K562 (cell line): ENCODE measurements around the gene POLR2M. TPM values are rescaled to one million over a fixed set of nuclear protein-coding genes. Genes with fewer than 3 reads are reported as not detected.

ENCODE experiments used
- ATAC-seq: fragments of 200-7000 bp; cut with Tn5 transposase; 3 replicates; pipeline ENCODE4 v1.9.1; 2020; ENCODE audit warnings: moderate library complexity
- BruUV-seq: library from RNA; stranded (reverse); fragments of 400-500 nt; replicated peaks from 2 replicates; lab custom pipeline; 2021; lab: Mats Ljungman, UMichigan
- CTCF ChIA-PET: fragments of 300-600 bp; formaldehyde crosslinking; extraction: SDS; loops from one replicate; lab custom pipeline; 2021; ENCODE audit warnings: low intra/inter-chr PET ratio; lab: Yijun Ruan, JAX
- POLR2A ChIA-PET: fragments of 300-600, 350-650 bp; sonication (Branson Sonifier 250); formaldehyde crosslinking; extraction: SDS; loops from one replicate; lab custom pipeline; 2021; ENCODE audit warnings: antibody characterized with exemption, inconsistent platforms; lab: Yijun Ruan, JAX
- DNase-seq, 4 experiments: peaks; one replicate each; pipeline versions ENCODE4 v3.0.0 to v3.0.0-alpha.2; 2011 to 2018; ENCODE audit warnings: low spot score in 3 of 4, mixed read lengths in 3 of 4; ENCODE audit errors: extremely low read depth in 1 of 4
- FAIRE-seq: peaks from 2 replicates; lab custom pipeline; 2011; peaks lifted over from hg19 to GRCh38; lab: Jason Lieb, UNC
- H2AFZ ChIP-seq: 2 replicates; pipeline ENCODE4 v1.6.0; 2011; ENCODE audit warnings: low read depth, low read length, control low read depth, inconsistent platforms
- H3K27ac ChIP-seq: fragments of 200-600 bp; 3 replicates; pipeline ENCODE4 v1.8.0; 2011; ENCODE audit warnings: low read depth, mild to moderate bottlenecking, control low read depth, inconsistent platforms, low read length, moderate library complexity, mixed read lengths; ENCODE audit errors: extremely low read depth
- H3K27me3 ChIP-seq, 2 experiments: fragments of 300-600 bp in 1 of 2; 2 replicates in 1 of 2; 3 replicates in 1 of 2; pipeline versions ENCODE4 v1.6.0 to v1.8.0; 2011; ENCODE audit warnings: inconsistent platforms in 2 of 2, low read length in 2 of 2, mild to moderate bottlenecking in 1 of 2, mixed read lengths in 1 of 2, moderate library complexity in 1 of 2; ENCODE audit not compliant: control insufficient read depth in 2 of 2, insufficient read depth in 2 of 2
- H3K36me3 ChIP-seq: fragments of 300-600 bp; 3 replicates; pipeline ENCODE4 v1.8.0; 2011; ENCODE audit warnings: mild to moderate bottlenecking, low read length, inconsistent platforms; ENCODE audit not compliant: control insufficient read depth, insufficient read depth
- H3K4me1 ChIP-seq, 2 experiments: fragments of 200-600 bp in 1 of 2; replicated peaks in 1 of 2; 2 replicates in 1 of 2; 3 replicates in 1 of 2; pipeline versions ENCODE4 v1.5.1 to v1.8.0; 2011; ENCODE audit warnings: inconsistent platforms in 2 of 2, low read length in 2 of 2, mild to moderate bottlenecking in 1 of 2, mixed read lengths in 1 of 2, moderate library complexity in 1 of 2; ENCODE audit not compliant: control insufficient read depth in 2 of 2, insufficient read depth in 2 of 2
- H3K4me2 ChIP-seq: 2 replicates; pipeline ENCODE4 v1.6.1; 2011; ENCODE audit warnings: low read length, control low read depth, inconsistent platforms, mixed read lengths; ENCODE audit not compliant: insufficient read depth
- H3K4me3 ChIP-seq: fragments of 200-600 bp; sonication (generic), shearing (Covaris generic); 2 replicates; pipeline ENCODE4 v1.5.1; 2016; ENCODE audit warnings: control low read depth, inconsistent platforms
- H3K79me2 ChIP-seq: fragments of 200-600 bp; 3 replicates; pipeline ENCODE4 v1.8.0; 2011; ENCODE audit warnings: low read length, inconsistent platforms; ENCODE audit not compliant: control insufficient read depth, insufficient read depth
- H3K9ac ChIP-seq, 2 experiments: 2 replicates each; pipeline versions ENCODE4 v1.6.0 to v1.6.1; 2011; ENCODE audit warnings: low read depth in 2 of 2, low read length in 2 of 2, control low read depth in 1 of 2, inconsistent platforms in 1 of 2, mild to moderate bottlenecking in 1 of 2, mixed read lengths in 1 of 2; ENCODE audit not compliant: insufficient read depth in 1 of 2
- H3K9me1 ChIP-seq: one replicate; pipeline ENCODE4 v1.6.0; 2011; ENCODE audit warnings: inconsistent platforms, mild to moderate bottlenecking, low read length, moderate library complexity; ENCODE audit not compliant: control insufficient read depth, insufficient read depth
- H3K9me3 ChIP-seq: replicated peaks from 2 replicates; pipeline ENCODE4 v1.5.1; 2011; ENCODE audit warnings: low read depth, low read length, inconsistent platforms; ENCODE audit not compliant: control insufficient read depth, insufficient read depth
- H4K20me1 ChIP-seq: replicated peaks from 2 replicates; pipeline ENCODE4 v1.6.1; 2011; ENCODE audit warnings: low read length, inconsistent platforms, mixed read lengths; ENCODE audit not compliant: control insufficient read depth, insufficient read depth
- CTBP1 ChIP-seq: fragments of 450-650 bp; IDR thresholded peaks from 2 replicates; pipeline ENCODE4 v1.6.1; 2016; ENCODE audit warnings: borderline replicate concordance
- MEF2D ChIP-seq: conservative IDR thresholded peaks from 2 replicates; pipeline ENCODE4 v1.6.1; 2016; ENCODE audit warnings: low read depth, missing genetic modification characterization, missing compliant biosample characterization
- MYNN ChIP-seq, 2 experiments: sonication (generic); formaldehyde crosslinking in 1 of 2; IDR thresholded peaks; 2 replicates each; pipeline versions ENCODE4 v1.5.0 to v1.6.1; 2016 to 2020; ENCODE audit warnings: antibody characterized with exemption in 1 of 2, missing genetic modification reagents in 1 of 2
- NR4A1 ChIP-seq, 2 experiments: fragments of 250-450 bp in 1 of 2; fragments of 450-650 bp in 1 of 2; sonication (Bioruptor Pico) in 1 of 2; IDR thresholded peaks; 2 replicates each; pipeline versions ENCODE4 v1.4.0 to v1.6.1; 2016 to 2020; ENCODE audit warnings: mild to moderate bottlenecking in 2 of 2, missing compliant biosample characterization in 1 of 2, missing genetic modification characterization in 1 of 2, moderate library complexity in 1 of 2
- TAF1 ChIP-seq: IDR thresholded peaks from 2 replicates; pipeline ENCODE4 v1.6.1; 2011; ENCODE audit warnings: mild to moderate bottlenecking, low read length, moderate library complexity; ENCODE audit not compliant: insufficient read depth, control insufficient read depth, severe bottlenecking; ENCODE audit errors: extremely low read depth
- ZNF274 ChIP-seq: IDR thresholded peaks from 2 replicates; pipeline ENCODE4 v1.6.1; 2011; ENCODE audit warnings: low read depth, mild to moderate bottlenecking, low read length, moderate library complexity, borderline replicate concordance
- ZNF282 ChIP-seq: sonication (generic); formaldehyde crosslinking; IDR thresholded peaks from 2 replicates; pipeline ENCODE4 v1.8.1; 2023; ENCODE audit warnings: missing genetic modification reagents
- ZNF444 ChIP-seq: fragments of 250-450 bp; sonication (Bioruptor Pico); IDR thresholded peaks from 2 replicates; pipeline ENCODE4 v1.4.0; 2020; ENCODE audit warnings: mild to moderate bottlenecking, moderate library complexity
- WGBS: fragments of 100-300 bp; shearing (Covaris generic); methylation state at CpG from one replicate; pipeline ENCODE4 v1.1.6; 2016; ENCODE audit warnings: low coverage, mixed read lengths; ENCODE audit not compliant: insufficient coverage; ENCODE audit errors: missing lambda C conversion rate; 5-methylcytosine and 5-hydroxymethylcytosine counted together
- in situ Hi-C: fragments of 300-500 bp; cut with MboI; formaldehyde crosslinking; loops from 4 replicates; pipeline ENCODE4 v1.15.0; 2018; ENCODE audit warnings: inconsistent platforms, mixed read lengths
- intact Hi-C: fragments of 100-400 bp; cut with micrococcal nuclease; formaldehyde crosslinking; loops from 2 replicates; pipeline ENCODE4 v1.14.2; 2022
- polyA plus RNA-seq, 8 experiments: library from polyadenylated mRNA; depleted of rRNA in 4 of 8; stranded (reverse) in 5 of 8; unstranded in 3 of 8; fragments of >200 nt; fragmentation: Nextera tagmentation in 2 of 8; fragmentation: Illumina TruSeq in 1 of 8; extraction: Ambion mirVana in 2 of 8; extraction: Trizol in 1 of 8; gene quantifications; 2 replicates each; pipeline versions ENCODE4 v1.2.1 to v1.2.3, GENCODE V29; 2011 to 2014; ENCODE audit warnings: inconsistent platforms in 1 of 8, missing spikeins in 1 of 8
- total RNA-seq, 7 experiments: library from RNA; depleted of rRNA in 6 of 7; stranded (reverse); fragments of >200 nt in 6 of 7; fragmentation: Illumina TruSeq in 2 of 7; extraction: Trizol in 2 of 7; gene quantifications; 2 replicates each; pipeline versions ENCODE4 v1.2.1 to v1.2.3, GENCODE V29; 2011 to 2021; ENCODE audit warnings: low replicate concordance in 1 of 7
- TF ChIP-seq, protein P1 (sequence below): fragments of 250-450 bp; sonication (Bioruptor Pico); IDR thresholded peaks from 2 replicates; pipeline ENCODE4 v1.5.1; 2021; ENCODE audit warnings: mild to moderate bottlenecking
- TF ChIP-seq, protein P2 (sequence below): fragments of 450-650 bp; formaldehyde crosslinking; IDR thresholded peaks from 2 replicates; pipeline ENCODE4 v1.4.0; 2020; ENCODE audit warnings: mild to moderate bottlenecking, moderate library complexity
- TF ChIP-seq, protein P3 (sequence below): sonication (generic); formaldehyde crosslinking; IDR thresholded peaks from 2 replicates; pipeline ENCODE4 v1.8.0; 2023; ENCODE audit warnings: missing genetic modification reagents, mild to moderate bottlenecking, borderline replicate concordance
- TF ChIP-seq, protein P4 (sequence below): fragments of 250-450 bp; sonication (Bioruptor Pico); IDR thresholded peaks from 2 replicates; pipeline ENCODE4 v1.8.0; 2021; ENCODE audit warnings: mild to moderate bottlenecking, moderate library complexity

Gene POLR2M
- total and polyA plus RNA-seq, 9 of the 15 experiments (the other 6 are each of a cell fraction or from before 2014, with no cell fraction given), result 9.2 to 1,050 (median 43.0) TPM

DNA sequence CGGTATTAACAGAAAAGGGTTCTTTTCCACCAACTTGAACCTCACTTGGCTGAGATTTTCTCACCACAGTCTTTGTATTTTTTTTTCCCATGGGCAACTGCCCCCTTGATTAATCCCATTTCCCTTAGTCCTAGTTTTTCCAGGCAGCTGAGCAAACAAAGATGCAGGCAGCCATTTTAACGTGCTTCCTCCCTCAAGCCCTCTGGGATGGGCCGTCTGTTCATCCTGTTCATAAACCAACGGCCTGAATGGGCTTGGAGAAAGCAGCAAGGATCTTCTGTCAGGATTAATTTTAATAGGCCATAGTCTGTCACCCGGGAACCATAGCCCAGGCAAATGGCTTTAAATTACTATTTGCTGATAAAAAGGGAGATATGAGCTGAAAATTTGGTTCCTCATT is 10.4 kb upstream of the POLR2M start:
- no peaks in the 10 kb centered on the region for H3K36me3 ChIP-seq
- H3K4me3 ChIP-seq, result no peak overlapping the region
- FAIRE-seq (no peak), ATAC-seq (no peak), DNase-seq (no peak)
- WGBS, result 10% methylated on average over 5 of the region's 5 CpGs
- no peak overlapping the region for H2AFZ ChIP-seq
- no peak overlapping the region for H3K27ac ChIP-seq
- H3K4me1 ChIP-seq, result no peaks in the 10 kb centered on the region
- intact Hi-C loops (no loop called here), in situ Hi-C loops (no loop called here)
- no TSS peak for BruUV-seq
- POLR2A ChIA-PET, result interaction anchor here (1.2 to 1.4 kb wide), 2 partner anchors 10 kb away, joined by 4 to 11 read pairs; partner anchors contain the start of gene POLR2M
- no peak overlapping the region for H3K4me2 ChIP-seq
- no peaks in the 10 kb centered on the region for H3K79me2 ChIP-seq
- no peak overlapping the region for H3K9ac ChIP-seq
- H3K9me1 ChIP-seq, result no peaks in the 10 kb centered on the region
- H4K20me1 ChIP-seq, result no peaks in the 10 kb centered on the region
- H3K9me3 ChIP-seq, result no peaks in the 10 kb centered on the region
- peaks cover 21% of the 10 kb centered on the region in 2 experiments for H3K27me3 ChIP-seq
- CTCF ChIA-PET, result no interaction called here
- no peak for TF ChIP-seq CTBP1
- TF ChIP-seq ZNF282 (CRISPR knock-in tag), result no peak
- TF ChIP-seq, protein P1, sequence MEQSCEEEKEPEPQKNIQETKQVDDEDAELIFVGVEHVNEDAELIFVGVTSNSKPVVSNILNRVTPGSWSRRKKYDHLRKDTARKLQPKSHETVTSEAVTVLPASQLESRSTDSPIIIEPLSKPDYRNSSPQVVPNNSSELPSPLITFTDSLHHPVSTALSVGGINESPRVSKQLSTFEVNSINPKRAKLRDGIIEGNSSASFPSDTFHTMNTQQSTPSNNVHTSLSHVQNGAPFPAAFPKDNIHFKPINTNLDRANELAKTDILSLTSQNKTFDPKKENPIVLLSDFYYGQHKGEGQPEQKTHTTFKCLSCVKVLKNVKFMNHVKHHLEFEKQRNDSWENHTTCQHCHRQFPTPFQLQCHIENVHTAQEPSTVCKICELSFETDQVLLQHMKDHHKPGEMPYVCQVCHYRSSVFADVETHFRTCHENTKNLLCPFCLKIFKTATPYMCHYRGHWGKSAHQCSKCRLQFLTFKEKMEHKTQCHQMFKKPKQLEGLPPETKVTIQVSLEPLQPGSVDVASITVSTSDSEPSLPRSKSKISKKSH (CRISPR knock-in tag), result no peak
- TF ChIP-seq MYNN (IDR thresholded peaks at IDR 0.05), result no peak
- TF ChIP-seq MYNN (CRISPR knock-in tag; IDR thresholded peaks at IDR 0.05), result no peak
- TF ChIP-seq NR4A1 (CRISPR knock-in tag; IDR thresholded peaks at IDR 0.05), result no peak
- TF ChIP-seq NR4A1 (tag; IDR thresholded peaks at IDR 0.05), result no peak
- TF ChIP-seq ZNF274, result no peak
- TF ChIP-seq, protein P2, sequence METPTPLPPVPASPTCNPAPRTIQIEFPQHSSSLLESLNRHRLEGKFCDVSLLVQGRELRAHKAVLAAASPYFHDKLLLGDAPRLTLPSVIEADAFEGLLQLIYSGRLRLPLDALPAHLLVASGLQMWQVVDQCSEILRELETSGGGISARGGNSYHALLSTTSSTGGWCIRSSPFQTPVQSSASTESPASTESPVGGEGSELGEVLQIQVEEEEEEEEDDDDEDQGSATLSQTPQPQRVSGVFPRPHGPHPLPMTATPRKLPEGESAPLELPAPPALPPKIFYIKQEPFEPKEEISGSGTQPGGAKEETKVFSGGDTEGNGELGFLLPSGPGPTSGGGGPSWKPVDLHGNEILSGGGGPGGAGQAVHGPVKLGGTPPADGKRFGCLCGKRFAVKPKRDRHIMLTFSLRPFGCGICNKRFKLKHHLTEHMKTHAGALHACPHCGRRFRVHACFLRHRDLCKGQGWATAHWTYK (CRISPR knock-in tag), result no peak
- no peak for TF ChIP-seq MEF2D (tag)
- TF ChIP-seq, protein P3, sequence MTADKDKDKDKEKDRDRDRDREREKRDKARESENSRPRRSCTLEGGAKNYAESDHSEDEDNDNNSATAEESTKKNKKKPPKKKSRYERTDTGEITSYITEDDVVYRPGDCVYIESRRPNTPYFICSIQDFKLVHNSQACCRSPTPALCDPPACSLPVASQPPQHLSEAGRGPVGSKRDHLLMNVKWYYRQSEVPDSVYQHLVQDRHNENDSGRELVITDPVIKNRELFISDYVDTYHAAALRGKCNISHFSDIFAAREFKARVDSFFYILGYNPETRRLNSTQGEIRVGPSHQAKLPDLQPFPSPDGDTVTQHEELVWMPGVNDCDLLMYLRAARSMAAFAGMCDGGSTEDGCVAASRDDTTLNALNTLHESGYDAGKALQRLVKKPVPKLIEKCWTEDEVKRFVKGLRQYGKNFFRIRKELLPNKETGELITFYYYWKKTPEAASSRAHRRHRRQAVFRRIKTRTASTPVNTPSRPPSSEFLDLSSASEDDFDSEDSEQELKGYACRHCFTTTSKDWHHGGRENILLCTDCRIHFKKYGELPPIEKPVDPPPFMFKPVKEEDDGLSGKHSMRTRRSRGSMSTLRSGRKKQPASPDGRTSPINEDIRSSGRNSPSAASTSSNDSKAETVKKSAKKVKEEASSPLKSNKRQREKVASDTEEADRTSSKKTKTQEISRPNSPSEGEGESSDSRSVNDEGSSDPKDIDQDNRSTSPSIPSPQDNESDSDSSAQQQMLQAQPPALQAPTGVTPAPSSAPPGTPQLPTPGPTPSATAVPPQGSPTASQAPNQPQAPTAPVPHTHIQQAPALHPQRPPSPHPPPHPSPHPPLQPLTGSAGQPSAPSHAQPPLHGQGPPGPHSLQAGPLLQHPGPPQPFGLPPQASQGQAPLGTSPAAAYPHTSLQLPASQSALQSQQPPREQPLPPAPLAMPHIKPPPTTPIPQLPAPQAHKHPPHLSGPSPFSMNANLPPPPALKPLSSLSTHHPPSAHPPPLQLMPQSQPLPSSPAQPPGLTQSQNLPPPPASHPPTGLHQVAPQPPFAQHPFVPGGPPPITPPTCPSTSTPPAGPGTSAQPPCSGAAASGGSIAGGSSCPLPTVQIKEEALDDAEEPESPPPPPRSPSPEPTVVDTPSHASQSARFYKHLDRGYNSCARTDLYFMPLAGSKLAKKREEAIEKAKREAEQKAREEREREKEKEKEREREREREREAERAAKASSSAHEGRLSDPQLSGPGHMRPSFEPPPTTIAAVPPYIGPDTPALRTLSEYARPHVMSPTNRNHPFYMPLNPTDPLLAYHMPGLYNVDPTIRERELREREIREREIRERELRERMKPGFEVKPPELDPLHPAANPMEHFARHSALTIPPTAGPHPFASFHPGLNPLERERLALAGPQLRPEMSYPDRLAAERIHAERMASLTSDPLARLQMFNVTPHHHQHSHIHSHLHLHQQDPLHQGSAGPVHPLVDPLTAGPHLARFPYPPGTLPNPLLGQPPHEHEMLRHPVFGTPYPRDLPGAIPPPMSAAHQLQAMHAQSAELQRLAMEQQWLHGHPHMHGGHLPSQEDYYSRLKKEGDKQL, result no peak
- no peak for TF ChIP-seq ZNF444 (CRISPR knock-in tag)
- TF ChIP-seq, protein P4, sequence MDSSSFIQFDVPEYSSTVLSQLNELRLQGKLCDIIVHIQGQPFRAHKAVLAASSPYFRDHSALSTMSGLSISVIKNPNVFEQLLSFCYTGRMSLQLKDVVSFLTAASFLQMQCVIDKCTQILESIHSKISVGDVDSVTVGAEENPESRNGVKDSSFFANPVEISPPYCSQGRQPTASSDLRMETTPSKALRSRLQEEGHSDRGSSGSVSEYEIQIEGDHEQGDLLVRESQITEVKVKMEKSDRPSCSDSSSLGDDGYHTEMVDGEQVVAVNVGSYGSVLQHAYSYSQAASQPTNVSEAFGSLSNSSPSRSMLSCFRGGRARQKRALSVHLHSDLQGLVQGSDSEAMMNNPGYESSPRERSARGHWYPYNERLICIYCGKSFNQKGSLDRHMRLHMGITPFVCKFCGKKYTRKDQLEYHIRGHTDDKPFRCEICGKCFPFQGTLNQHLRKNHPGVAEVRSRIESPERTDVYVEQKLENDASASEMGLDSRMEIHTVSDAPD (CRISPR knock-in tag), result no peak
- TF ChIP-seq TAF1, result no peak
